ENCODE data around the gene MED19.
"Not testable (repeated sequence)": the region's sequence is repeated elsewhere in the genome, so short reads cannot be mapped to it uniquely, and the experiment has no call there.

The MED19 gene

DNA sequence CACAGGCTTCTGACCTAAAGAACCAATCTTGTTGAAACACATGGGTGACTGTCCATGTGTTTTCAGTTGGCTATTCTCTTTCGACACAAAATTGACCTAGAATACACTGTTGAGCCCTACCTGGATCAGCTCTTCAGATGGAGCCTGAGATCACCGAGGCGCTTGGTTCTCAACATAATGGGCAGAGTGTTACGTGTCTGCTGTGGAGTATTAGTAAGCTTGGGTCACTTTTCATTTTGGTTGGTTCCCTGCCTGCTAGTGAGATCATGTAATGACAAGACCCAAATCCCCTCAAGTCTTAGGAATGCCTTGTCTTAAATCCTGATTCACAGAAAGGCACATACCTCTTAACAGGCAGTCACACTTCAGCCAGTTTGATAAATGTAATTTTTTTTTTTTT, 8.7 kb downstream of the MED19 start:
- DNase-seq, result no peak

DNA sequence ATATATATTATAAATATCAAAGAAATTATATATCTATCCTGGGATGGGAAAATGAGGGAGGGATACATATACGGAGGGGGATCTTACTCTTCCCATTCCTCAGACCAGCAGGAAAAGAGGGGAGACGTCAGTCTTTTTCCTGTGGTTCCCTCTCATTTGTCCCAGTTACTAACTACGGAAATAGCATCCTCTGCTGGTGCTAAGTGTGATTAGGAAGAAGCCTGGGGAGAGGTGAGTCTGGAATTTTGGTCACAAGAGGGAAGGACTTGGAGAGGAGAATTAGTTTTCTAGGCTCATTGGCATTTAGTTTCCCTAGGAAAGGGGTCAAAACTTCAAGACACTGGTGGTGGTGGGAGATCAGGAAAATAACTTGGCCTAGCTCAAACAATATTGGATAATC, 11.6 kb downstream of the MED19 start:
- DNase-seq, result no peak

DNA sequence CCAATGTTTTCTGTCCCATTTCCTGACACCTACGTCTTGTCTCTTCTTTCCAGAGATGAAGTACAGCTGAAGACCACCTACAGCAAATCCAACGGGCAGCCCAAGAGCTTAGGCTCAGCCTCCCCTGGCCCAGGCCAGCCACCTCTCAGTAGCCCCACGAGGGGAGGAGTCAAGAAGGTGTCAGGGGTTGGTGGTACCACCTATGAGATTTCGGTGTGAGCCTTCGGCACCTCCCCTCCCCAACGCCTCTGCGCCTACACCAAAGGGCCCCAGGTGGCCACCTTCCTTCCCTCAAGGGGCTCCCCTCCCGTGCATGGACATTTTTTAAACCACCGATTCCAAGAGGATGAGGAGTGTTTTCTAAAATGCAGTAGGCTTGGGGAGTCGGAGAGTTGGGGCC, 12.2 kb downstream of the MED19 start:
- no peak for DNase-seq

DNA sequence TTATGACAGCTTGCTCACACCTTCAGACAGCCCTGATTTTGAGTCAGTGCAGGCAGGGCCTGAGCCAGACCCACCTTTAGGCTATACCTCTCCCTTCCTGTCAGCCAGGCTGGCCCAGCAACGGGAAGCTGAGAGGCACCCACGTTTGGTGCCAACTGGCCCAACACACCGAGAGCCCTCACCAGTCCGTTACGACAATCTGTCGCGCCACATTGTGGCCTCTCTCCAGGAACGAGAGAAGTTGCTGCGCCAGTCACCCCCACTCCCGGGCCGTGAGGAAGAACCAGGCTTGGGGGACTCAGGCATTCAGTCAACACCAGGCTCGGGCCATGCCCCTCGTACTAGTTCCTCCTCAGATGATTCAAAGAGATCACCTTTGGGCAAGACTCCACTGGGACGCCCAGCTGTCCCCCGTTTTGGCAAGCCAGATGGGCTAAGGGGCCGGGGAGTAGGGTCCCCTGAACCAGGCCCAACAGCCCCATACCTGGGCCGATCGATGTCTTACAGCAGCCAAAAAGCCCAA, 13.1 kb downstream of the MED19 start:
- no peak for DNase-seq

DNA sequence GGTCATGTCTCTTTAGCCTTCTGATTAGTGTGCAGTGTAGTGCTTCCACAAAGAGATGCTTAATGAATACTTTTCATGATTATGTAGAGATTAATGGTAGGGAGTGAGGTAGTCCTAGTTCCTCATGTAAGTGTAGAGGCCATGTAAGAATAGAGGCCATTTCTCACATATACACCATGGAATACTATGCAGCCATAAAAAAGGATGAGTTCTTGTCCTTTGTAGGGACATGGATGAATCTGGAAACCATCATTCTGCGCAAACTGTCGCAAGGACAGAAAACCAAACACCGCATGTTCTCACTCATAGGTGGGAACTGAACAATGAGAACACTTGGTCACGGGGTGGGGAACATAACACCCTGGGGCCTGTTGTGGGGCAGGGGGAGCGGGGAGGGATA, 21.5 kb downstream of the MED19 start:
- DNase-seq, result not testable (repeated sequence)

DNA sequence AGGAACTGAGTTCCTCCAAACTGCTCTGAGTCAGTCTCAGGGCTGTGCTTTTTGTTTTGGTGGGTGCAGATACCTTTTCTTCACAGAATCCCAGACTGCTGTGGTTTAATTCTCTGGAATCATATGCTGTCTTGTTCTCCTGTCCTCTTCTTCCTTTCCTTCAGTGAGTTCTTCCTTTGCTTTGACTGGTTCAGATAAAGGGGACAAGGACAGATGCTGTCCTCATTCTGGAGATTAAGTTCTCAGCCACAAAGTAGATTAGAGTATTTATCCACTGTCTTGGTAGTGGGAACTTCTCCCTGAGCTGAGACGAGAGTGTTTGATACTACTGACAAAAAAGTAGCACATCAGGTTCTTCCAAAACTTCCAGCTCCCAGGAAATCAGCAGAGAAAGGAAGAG, 30.8 kb downstream of the MED19 start:
- no peak for DNase-seq

DNA sequence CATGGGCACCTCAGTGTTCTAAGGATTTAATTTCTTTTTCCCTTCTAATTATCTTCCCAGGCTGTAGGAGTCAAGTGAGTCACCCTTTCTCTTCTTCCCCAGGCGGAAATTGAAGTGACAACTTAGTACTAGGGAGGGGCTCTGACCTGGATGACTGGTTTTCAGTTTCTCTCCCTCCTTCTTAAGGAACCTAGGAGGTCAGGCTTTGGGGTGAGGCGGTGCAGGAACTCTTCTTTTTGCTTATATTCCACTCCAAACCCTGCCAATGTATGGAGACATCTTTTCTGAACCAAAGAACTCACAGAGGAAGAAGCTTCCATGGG, 31.5 kb downstream of the MED19 start:
- no peak for DNase-seq

DNA sequence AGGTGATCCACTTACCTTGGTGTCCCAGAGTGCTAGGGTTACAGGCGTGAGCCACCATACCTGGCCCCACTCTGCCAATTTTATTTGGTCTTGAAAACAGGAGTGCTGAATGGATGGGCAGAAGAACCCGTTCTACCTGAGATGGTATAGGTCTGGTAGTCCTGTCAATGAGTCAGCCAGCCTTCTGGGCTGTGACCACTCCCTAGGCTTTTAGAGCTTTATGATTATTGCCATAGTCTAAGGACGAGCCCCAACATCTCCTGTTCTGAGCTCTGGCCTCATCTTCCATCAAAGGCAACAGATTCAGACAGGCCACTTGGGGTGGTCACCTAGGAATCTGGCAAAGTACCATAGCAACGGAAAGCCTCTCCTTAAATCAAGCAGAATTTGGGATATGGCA, 32.6 kb downstream of the MED19 start:
- no peak for DNase-seq

DNA sequence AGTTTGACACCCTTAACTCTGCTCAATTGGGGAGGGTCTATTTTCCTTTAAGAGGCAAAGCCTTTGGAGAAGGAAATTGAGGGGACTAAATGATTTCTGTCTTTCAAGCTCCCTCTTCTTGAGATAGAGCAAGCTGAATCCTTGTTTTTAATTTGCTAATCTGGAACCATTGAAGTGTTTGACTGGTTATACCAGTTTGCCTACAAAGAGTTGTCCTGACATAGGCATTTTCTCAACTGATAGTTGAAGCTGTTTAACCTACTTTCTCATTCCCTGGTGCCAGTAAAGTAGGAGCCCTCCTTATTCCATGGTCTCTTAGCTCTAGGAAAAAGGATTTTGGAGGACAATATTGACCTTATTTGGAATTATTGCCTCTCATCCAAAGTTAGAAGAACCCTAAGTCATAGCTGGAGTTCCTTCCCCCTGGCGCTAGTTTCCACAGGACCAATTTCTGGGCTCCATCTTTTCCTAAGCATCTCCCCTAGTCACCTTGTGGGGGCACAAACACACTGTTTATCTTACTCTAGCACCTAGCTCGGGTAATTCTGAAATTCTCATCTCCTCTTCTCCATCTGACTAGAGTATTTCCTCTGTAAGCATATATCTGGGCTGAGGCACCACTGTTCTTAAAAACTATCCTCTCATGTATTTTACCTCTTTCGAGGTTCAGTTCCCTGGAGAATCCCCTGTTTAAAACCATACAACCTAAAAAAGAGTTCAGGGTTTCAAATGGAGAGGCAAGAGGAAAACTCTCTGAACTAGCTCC, 36.7 kb downstream of the MED19 start:
- no peak for DNase-seq

DNA sequence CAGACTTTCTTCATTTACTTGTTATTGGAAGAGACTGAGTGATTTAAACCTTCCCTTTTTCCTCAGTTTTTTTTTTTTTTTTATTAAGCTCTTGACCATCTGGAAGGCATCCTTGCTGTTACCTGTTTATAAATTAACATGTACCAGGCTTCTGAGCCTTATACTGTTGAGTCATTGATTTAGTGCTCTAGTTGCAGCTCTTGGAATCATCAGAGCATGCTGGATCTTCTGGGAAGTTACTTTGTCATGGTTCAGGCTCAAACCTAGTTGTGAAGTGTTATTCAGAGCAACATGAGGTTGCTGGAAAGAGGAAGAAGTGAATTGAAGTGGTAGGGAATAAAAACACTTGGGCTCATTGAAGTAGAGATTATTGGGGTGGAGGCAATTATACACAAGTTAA, 37.8 kb downstream of the MED19 start:
- no peak for DNase-seq

DNA sequence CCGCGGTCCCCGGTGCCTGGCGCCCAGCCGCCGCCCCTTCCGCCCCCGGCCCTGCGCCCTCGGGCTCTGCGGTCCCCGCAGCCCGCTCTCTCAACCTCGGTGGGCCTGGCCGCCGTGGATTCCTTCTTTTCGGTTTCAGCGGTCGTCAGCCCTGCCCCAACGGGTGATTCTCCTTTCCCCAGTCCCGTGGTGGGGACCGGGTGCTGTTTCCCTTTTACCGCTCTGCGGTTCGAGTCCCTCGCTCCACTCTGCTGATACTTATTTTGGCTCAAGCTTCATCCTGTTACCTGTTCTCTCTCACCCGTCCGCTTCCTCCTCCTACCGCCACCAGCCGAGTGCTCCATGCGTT, 43.6 kb downstream of the MED19 start:
- no peak for DNase-seq

DNA sequence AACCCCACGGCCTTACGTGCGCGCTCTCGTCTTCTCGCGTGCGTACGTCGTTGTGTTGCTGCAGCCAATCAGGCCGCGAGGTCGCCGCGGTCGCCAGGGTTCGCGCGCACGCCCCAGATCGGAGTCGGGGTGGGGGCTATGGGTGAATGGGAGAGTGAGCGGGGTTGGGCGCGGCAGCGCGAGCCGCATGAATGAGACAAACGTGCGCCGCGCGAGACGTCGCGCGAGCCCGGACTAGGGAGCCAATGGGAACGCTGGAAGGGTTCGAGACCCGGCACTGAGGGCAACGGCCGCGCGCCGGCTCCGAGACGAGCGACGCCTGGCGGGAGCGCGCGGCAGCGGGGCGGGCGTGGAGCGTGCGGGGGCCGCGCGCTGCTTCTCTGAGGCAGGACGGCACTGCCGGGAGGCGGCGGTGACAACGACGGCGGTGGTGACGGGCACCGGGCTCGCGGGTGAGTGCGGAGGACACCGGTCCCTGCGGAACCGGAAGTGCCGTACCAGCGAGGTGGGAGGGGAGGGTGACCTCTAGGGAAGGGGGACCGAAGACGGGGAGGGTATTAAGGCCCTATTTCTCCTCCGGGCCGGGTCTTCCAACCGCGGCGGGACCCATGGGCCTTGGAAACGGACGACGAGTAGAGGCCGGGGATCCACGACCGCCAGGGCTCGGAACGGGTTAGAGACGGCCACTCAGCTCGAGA, 44.1 kb downstream of the MED19 start, which contains the start of gene ZDHHC5:
Gene ZDHHC5, plus strand, starts transcription at position 379 of the 698 bp plus-strand sequence. CDS start 4,977 bp downstream, outside the sequence.
- DNase-seq, result peak; percentile 97

DNA sequence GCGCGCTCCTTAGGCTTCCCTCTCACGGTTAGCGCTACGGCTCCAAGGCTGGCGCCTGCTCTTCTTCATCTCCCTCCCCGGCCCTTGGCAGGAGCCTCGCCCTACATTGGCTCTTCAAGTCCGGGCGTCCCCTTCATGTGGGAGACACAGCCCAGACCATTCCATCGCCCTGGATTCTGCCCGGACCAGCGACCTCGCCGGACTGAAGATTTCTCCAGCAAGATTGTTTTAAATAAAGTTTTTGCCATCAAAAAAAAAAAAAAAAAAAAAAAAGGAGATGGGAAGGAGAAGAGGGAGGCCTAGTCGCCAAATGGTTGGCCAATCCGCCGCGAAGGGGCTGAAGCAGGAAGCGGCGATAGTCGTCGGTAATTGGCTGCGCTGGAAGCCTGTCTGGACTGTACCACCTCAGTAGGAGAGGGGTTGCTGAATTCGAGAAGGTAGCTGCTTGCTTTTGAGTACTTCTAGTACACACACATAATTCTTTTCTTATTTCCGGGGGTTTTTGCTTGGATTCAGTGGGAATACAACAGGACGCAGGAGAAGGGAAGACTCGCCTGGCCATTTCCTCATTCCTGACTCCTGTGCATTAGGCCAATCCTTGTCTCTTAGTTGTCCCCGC, 44.8 kb downstream of the MED19 start:
- DNase-seq, result peak; percentile 97

DNA sequence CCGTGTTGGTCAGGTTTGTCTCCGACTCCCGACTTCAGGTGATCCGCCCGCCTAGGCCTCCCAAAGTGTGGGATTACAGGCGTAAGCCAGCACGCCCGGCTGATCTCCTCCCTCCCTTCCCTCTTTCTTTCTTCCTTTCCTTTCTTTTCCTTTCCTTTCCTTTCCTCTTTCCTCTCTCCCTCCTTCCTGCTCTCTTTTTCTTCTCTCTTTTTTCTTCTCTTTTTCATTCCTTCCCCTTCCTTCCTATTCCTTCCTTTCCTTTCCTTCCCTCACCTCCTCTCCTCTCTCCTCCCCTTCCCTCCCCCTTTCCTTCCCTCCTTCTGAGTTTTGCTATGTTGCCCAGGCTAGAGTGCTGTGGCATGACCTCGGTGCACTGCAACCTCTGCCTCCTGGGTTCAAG, 48.0 kb downstream of the MED19 start:
- no peak for DNase-seq

DNA sequence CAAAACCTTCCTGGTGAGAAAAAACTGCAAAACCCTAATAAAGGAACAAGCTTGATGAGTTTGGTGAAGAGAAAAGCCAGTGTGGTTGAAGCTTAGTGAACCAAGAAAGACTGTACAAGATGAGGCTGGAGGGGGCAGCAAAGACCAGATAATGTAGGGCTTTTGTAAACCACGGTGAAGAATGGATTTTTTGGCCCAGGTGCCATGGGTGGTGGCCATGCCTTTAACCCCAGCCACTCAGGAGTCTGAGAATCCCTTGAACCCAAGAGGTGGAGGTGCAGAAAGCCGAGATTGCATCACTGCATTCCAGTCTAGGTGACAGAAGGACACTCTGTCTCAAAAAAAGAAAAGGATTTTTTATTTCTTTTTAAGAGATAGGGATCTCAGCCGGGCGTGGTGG, 49.1 kb downstream of the MED19 start:
- DNase-seq, result no peak

DNA sequence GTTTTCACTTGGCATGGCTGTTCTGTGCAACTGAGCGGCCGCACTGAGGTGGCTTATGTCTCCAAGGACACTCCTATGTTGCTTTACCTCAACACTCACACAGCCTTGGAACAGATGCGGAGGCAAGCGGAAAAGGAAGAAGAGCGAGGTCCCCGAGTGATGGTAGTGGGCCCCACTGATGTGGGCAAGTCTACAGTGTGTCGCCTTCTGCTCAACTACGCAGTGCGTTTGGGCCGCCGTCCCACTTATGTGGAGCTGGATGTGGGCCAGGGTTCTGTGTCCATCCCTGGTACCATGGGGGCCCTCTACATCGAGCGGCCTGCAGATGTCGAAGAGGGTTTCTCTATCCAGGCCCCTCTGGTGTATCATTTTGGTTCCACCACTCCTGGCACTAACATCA, 52.3 kb downstream of the MED19 start:
- DNase-seq, result no peak

DNA sequence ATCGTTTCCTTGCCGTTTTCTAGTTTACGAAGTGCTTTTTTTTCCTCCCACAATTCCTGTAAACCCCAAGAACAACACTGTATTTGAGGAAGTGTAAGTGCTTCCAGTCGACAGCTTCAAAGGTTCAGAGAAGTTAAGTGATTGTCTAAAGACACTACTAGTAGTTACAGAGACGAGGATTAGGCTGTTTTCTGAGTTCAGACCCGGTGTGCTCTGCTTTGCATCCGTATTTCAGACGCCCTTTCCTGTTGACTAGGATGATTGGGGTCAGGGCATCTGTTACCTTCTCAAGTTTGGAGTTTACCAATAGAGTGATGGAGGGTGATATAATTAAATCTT, 54.0 kb downstream of the MED19 start:
- no peak for DNase-seq

DNA sequence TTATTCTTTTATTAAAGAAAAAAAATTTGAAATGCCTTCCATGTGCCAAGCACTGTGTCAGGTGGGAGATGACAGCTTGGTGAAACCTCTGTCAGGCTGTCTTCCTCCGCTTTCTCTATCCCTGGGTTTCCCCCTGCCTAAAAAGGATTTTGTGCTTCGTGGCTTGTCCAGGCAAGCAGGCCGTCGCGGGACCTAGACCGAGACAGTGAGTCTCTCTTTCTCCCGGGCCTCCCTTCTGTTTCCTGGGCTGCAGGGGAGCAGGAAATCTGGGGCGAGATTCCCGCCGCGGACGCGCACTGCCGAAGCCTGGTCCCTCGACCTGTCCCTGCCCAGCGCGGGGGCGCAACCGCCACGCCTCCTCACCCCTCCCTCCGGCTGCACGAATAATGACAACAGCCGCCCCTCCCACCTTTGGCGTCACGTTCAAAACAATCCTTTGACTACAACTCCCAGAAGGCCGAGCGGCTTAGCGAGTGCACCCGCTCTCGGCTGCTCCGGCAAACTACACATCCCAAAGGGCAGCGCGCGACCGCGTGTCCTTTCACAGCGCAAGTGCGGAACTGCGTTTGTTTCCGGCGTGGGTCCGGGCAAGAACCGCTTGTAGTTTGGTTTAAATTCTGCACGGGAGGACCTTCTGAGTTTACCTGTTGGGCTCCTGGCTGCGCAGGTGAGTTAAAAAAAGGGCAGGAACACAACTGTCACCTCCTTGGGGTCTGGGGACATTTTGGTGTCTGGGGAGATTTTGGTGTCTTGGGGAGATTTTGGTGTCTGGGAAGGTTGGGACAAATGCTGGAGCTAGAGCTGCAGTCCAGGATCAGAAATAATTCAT, 54.6 kb downstream of the MED19 start, which contains the start of gene CLP1:
Gene CLP1, plus strand, starts transcription at position 569 of the 829 bp plus-strand sequence. CDS start 1,715 bp downstream, outside the sequence.
- peak; percentile 98 for DNase-seq

DNA sequence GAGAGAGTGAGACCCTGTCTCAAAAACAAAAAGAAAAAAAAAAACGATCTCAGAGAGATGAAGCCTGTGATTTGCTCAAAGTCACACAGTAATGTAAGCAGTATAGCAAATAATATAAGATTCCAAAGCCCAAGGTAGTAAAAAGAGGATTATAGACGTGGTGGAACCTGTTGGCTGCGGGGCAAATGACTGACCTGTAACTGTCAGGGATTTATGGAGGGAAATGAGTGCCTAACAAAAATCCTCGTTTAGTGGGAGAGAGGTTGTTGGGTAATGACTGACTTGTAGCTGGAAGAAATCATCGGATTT, 55.2 kb downstream of the MED19 start:
- DNase-seq, result no peak
